Neutrophil (primary cell): ENCODE data around the gene PERCC1.
"Not testable (repeated sequence)": the region's sequence is repeated elsewhere in the genome, so short reads cannot be mapped to it uniquely, and the experiment has no call there.

Experiments
- H3K27ac ChIP-seq: fragments of 200-600 bp; sonication (generic); 2 replicates; pipeline ENCODE4 v1.5.1; 2016; ENCODE audit warnings: mild to moderate bottlenecking, moderate library complexity
- H3K27me3 ChIP-seq: fragments of 200-600 bp; sonication (generic); 2 replicates; pipeline ENCODE4 v1.6.0; 2016; ENCODE audit warnings: mild to moderate bottlenecking
- H3K36me3 ChIP-seq: fragments of 200-600 bp; sonication (generic); 2 replicates; pipeline ENCODE4 v1.5.1; 2017
- H3K4me1 ChIP-seq, 2 experiments: fragments of 200-600 bp in 1 of 2; sonication (generic) in 1 of 2; 1 replicate in 1 of 2; 2 replicates in 1 of 2; pipeline versions ENCODE4 v1.5.1 to v1.6.1; 2013 to 2016; ENCODE audit warnings: low read depth in 1 of 2, low read length in 1 of 2, mild to moderate bottlenecking in 1 of 2, moderate library complexity in 1 of 2; ENCODE audit not compliant: control insufficient read depth in 1 of 2, insufficient read depth in 1 of 2
- H3K4me3 ChIP-seq, 2 experiments: fragments of 200-600 bp in 1 of 2; sonication (generic) in 1 of 2; 1 replicate in 1 of 2; 2 replicates in 1 of 2; pipeline ENCODE4 v1.5.1; 2013 to 2016; ENCODE audit warnings: low read depth in 1 of 2, low read length in 1 of 2, mild to moderate bottlenecking in 1 of 2, moderate library complexity in 1 of 2
- H3K9me3 ChIP-seq: fragments of 200-600 bp; sonication (generic); 2 replicates; pipeline ENCODE4 v1.5.1; 2016
- CTCF ChIP-seq: fragments of 200-600 bp; sonication (generic); IDR thresholded peaks from 2 replicates; pipeline ENCODE4 v1.5.1; 2016; ENCODE audit warnings: antibody characterized with exemption

The PERCC1 gene

GRCh38 chr16:1465567-1465915 is 34.7 kb downstream of the PERCC1 start:
- no peaks in the 10 kb centered on the region for H3K27me3 ChIP-seq
- H3K4me1 ChIP-seq, result peaks cover 14 to 15% of the 10 kb centered on the region in 2 experiments
- peaks cover 24% of the 10 kb centered on the region for H3K36me3 ChIP-seq
- H3K9me3 ChIP-seq, result no peaks in the 10 kb centered on the region
- no peak for TF ChIP-seq CTCF
- H3K27ac ChIP-seq, result no peak overlapping the region
- no peak overlapping the region for H3K4me3 ChIP-seq

- H3K9me3 ChIP-seq, result no peaks in the 10 kb centered on the region
- H3K4me3 ChIP-seq, result no peak overlapping the region
- H3K27me3 ChIP-seq, result no peaks in the 10 kb centered on the region
- H3K4me1 ChIP-seq, result peaks cover 19 to 20% of the 10 kb centered on the region in 2 experiments
- no peak for TF ChIP-seq CTCF
- H3K36me3 ChIP-seq, result peaks cover 19% of the 10 kb centered on the region
- no peak overlapping the region for H3K27ac ChIP-seq
These were observed 35.2 kb downstream of the PERCC1 start for GRCh38 chr16:1466054-1466453.

GRCh38 chr16:1466968-1467521 is 36.2 kb downstream of the PERCC1 start:
- H3K36me3 ChIP-seq, result peaks cover 12% of the 10 kb centered on the region
- H3K27ac ChIP-seq, result no peak overlapping the region
- peaks cover 29 to 30% of the 10 kb centered on the region in 2 experiments for H3K4me1 ChIP-seq
- H3K9me3 ChIP-seq, result no peaks in the 10 kb centered on the region
- no peak overlapping the region for H3K4me3 ChIP-seq
- TF ChIP-seq CTCF, result no peak
- H3K27me3 ChIP-seq, result no peaks in the 10 kb centered on the region

GRCh38 chr16:1468426-1468810 is 37.5 kb downstream of the PERCC1 start:
- Histone ChIP-seq H3K4me3 (no peak overlapping the region), H3K4me1 (peaks cover 33 to 40% of the 10 kb centered on the region in 2 experiments), H3K27me3 (no peaks in the 10 kb centered on the region), H3K36me3 (peaks cover 12% of the 10 kb centered on the region), H3K27ac (no peak overlapping the region), H3K9me3 (no peaks in the 10 kb centered on the region)
- TF ChIP-seq CTCF, result no peak

- H3K36me3 ChIP-seq, result peaks cover 11% of the 10 kb centered on the region
- H3K4me3 ChIP-seq, result peak overlapping the region; percentile 62 to 65
- H3K27ac ChIP-seq, result peak overlapping the region; percentile 86
- not testable (repeated sequence) for H3K27me3 ChIP-seq, H3K9me3 ChIP-seq
- peaks cover 40 to 47% of the 10 kb centered on the region in 2 experiments for H3K4me1 ChIP-seq
These were observed 38.3 kb downstream of the PERCC1 start for GRCh38 chr16:1469141-1469540.

GRCh38 chr16:1469693-1470201 is 38.9 kb downstream of the PERCC1 start:
- Histone ChIP-seq H3K9me3 (no peaks in the 10 kb centered on the region), H3K27me3 (no peaks in the 10 kb centered on the region), H3K27ac (peak overlapping the region; percentile 86), H3K4me3 (peak overlapping the region; percentile 62 to 65), H3K4me1 (peaks cover 44 to 52% of the 10 kb centered on the region in 2 experiments), H3K36me3 (peaks cover 5% of the 10 kb centered on the region)
- TF ChIP-seq CTCF, result no peak
